K562 (cell line): ENCODE measurements around the gene ZSCAN22. TPM values are rescaled to one million over a fixed set of nuclear protein-coding genes. Genes with fewer than 3 reads are reported as not detected.

Experiments
- CBFA2T3 ChIP-seq: fragments of 450-650 bp; IDR thresholded peaks from 2 replicates; pipeline ENCODE4 v1.6.1; 2017
- DIDO1 ChIP-seq: fragments of 450-650 bp; IDR thresholded peaks from 2 replicates; pipeline ENCODE4 v1.6.1; 2016; ENCODE audit warnings: low read depth, missing biosample characterization, missing genetic modification characterization
- FOXA3 ChIP-seq, 2 experiments: fragments of 450-650 bp in 1 of 2; sonication (generic) in 1 of 2; formaldehyde crosslinking; IDR thresholded peaks in 1 of 2; conservative IDR thresholded peaks in 1 of 2; 2 replicates each; pipeline versions ENCODE4 v1.4.0 to v1.8.0; 2020 to 2022; ENCODE audit warnings: mild to moderate bottlenecking in 2 of 2, missing genetic modification reagents in 1 of 2
- LCOR ChIP-seq: sonication (generic); formaldehyde crosslinking; IDR thresholded peaks from 2 replicates; pipeline ENCODE4 v1.8.0; 2022; ENCODE audit warnings: mild to moderate bottlenecking, missing genetic modification reagents
- NR4A1 ChIP-seq, 2 experiments: fragments of 250-450 bp in 1 of 2; fragments of 450-650 bp in 1 of 2; sonication (Bioruptor Pico) in 1 of 2; IDR thresholded peaks; 2 replicates each; pipeline versions ENCODE4 v1.4.0 to v1.6.1; 2016 to 2020; ENCODE audit warnings: mild to moderate bottlenecking in 2 of 2, missing compliant biosample characterization in 1 of 2, missing genetic modification characterization in 1 of 2, moderate library complexity in 1 of 2
- SAP30 ChIP-seq: fragments of 200-600 bp; sonication (generic); IDR thresholded peaks from 2 replicates; pipeline ENCODE4 v1.6.1; 2012; ENCODE audit warnings: borderline replicate concordance, low read depth, mild to moderate bottlenecking, moderate library complexity, low read length, control low read depth, inconsistent platforms; ENCODE audit not compliant: insufficient read depth, poor library complexity, severe bottlenecking
- SMAD1 ChIP-seq: fragments of 150-350 bp; IDR thresholded peaks from 2 replicates; pipeline ENCODE4 v1.6.1; 2014; ENCODE audit warnings: low read length, low read depth; ENCODE audit not compliant: partially characterized antibody
- TEAD4 ChIP-seq, 2 experiments: sonication (generic) in 1 of 2; formaldehyde crosslinking in 1 of 2; IDR thresholded peaks; 2 replicates each; pipeline versions ENCODE4 v1.6.1 to v1.8.0; 2012 to 2022; ENCODE audit warnings: borderline replicate concordance in 1 of 2, inconsistent platforms in 1 of 2, low read length in 1 of 2, mild to moderate bottlenecking in 1 of 2, missing genetic modification reagents in 1 of 2
- ZNF133 ChIP-seq: fragments of 250-450 bp; sonication (Bioruptor Pico); IDR thresholded peaks from 2 replicates; pipeline ENCODE4 v1.4.0; 2020; ENCODE audit warnings: mild to moderate bottlenecking
- ZNF589 ChIP-seq: fragments of 200-800 bp; sonication (Bioruptor generic); IDR thresholded peaks from 2 replicates; pipeline ENCODE4 v1.6.1; 2016; ENCODE audit warnings: low read depth, missing genetic modification characterization, missing compliant biosample characterization
- polyA plus RNA-seq, 8 experiments: library from polyadenylated mRNA; depleted of rRNA in 4 of 8; stranded (reverse) in 5 of 8; unstranded in 3 of 8; fragments of >200 nt; fragmentation: Nextera tagmentation in 2 of 8; fragmentation: Illumina TruSeq in 1 of 8; extraction: Ambion mirVana in 2 of 8; extraction: Trizol in 1 of 8; gene quantifications; 2 replicates each; pipeline versions ENCODE4 v1.2.1 to v1.2.3, GENCODE V29; 2011 to 2014; ENCODE audit warnings: inconsistent platforms in 1 of 8, missing spikeins in 1 of 8
- total RNA-seq, 7 experiments: library from RNA; depleted of rRNA in 6 of 7; stranded (reverse); fragments of >200 nt in 6 of 7; fragmentation: Illumina TruSeq in 2 of 7; extraction: Trizol in 2 of 7; gene quantifications; 2 replicates each; pipeline versions ENCODE4 v1.2.1 to v1.2.3, GENCODE V29; 2011 to 2021; ENCODE audit warnings: low replicate concordance in 1 of 7
- TF ChIP-seq, protein P1 (sequence below): fragments of 250-450 bp; sonication (Bioruptor Pico); IDR thresholded peaks from 2 replicates; pipeline ENCODE4 v1.4.0; 2020; ENCODE audit warnings: mild to moderate bottlenecking, moderate library complexity, borderline replicate concordance
- TF ChIP-seq, protein P2 (sequence below): fragments of 250-450 bp; sonication (Bioruptor Pico); IDR thresholded peaks from 2 replicates; pipeline ENCODE4 v1.8.0; 2022; ENCODE audit warnings: moderate library complexity, mild to moderate bottlenecking, inconsistent platforms
- TF ChIP-seq, protein P3 (sequence below): sonication (generic); formaldehyde crosslinking; IDR thresholded peaks from 2 replicates; pipeline ENCODE4 v1.8.0; 2023; ENCODE audit warnings: missing genetic modification reagents, mild to moderate bottlenecking, borderline replicate concordance
- TF ChIP-seq, protein P4 (sequence below): sonication (generic); formaldehyde crosslinking; IDR thresholded peaks from 2 replicates; pipeline ENCODE4 v1.8.1; 2023; ENCODE audit warnings: mild to moderate bottlenecking, missing genetic modification reagents

Gene ZSCAN22
- total and polyA plus RNA-seq, 9 of the 15 experiments (the other 6 are each of a cell fraction or from before 2014, with no cell fraction given) = 0.98 to 5.3 (median 3.0) TPM

DNA sequence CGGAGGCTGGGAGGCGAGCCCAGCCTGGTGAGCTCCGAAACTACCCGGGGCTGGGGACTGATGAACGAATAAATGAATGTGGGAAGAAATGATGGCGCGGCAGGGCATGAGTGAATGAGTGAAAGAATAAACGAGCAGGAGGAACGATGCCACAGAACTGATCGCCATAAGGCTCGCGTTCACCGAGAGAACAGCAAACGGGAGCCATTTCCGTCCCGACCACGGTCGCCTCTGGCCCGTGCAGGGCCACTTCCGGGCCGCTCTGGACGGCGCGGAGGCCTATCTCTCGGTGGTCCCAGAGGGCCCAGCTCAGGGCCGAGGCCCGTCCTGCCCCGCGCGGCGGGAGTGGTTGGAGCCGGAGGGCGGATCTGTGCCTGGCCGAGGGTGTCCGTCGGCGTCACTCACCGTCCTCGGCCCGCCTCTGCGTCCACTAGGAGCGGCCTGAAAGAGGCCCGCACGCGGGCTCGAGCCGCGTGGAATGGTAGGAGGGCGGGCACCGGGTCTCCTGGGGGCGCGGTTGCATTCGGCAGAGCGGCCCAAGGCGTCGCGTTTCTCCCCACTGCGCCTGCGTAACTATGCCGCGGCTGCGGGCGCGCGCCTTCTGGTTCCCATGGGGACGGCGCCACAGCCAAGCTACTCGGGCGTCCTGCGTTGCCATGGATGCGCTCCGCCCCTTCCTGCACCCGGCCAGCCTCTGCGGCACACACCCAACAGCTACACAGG is 35.6 kb downstream of the ZSCAN22 start, which contains the start of gene ZNF497 (continued):
- TF ChIP-seq NR4A1 (CRISPR knock-in tag; IDR thresholded peaks at IDR 0.05) (no peak), NR4A1 (tag; IDR thresholded peaks at IDR 0.05) (no peak), SMAD1 (no peak), LCOR (CRISPR knock-in tag) (peak; percentile 10; the same call in 1 of the 2 replicates), CBFA2T3 (no peak), ZNF589 (no peak), TEAD4 (IDR thresholded peaks at IDR 0.05; ENCODE audit: low read length) (peak; percentile 2; the same call in 1 of the 2 replicates), TEAD4 (CRISPR knock-in tag; IDR thresholded peaks at IDR 0.05; ENCODE audit: borderline replicate concordance) (no peak), DIDO1 (tag) (peak; percentile 78; the same call in 1 of the 2 replicates), FOXA3 (CRISPR knock-in tag; conservative IDR thresholded peaks at IDR 0.05 in 1 of 2, IDR thresholded peaks at IDR 0.05 in 1 of 2) (no peak), ZNF133 (CRISPR knock-in tag) (no peak), SAP30 (peak; percentile 92)
- TF ChIP-seq, protein P1, sequence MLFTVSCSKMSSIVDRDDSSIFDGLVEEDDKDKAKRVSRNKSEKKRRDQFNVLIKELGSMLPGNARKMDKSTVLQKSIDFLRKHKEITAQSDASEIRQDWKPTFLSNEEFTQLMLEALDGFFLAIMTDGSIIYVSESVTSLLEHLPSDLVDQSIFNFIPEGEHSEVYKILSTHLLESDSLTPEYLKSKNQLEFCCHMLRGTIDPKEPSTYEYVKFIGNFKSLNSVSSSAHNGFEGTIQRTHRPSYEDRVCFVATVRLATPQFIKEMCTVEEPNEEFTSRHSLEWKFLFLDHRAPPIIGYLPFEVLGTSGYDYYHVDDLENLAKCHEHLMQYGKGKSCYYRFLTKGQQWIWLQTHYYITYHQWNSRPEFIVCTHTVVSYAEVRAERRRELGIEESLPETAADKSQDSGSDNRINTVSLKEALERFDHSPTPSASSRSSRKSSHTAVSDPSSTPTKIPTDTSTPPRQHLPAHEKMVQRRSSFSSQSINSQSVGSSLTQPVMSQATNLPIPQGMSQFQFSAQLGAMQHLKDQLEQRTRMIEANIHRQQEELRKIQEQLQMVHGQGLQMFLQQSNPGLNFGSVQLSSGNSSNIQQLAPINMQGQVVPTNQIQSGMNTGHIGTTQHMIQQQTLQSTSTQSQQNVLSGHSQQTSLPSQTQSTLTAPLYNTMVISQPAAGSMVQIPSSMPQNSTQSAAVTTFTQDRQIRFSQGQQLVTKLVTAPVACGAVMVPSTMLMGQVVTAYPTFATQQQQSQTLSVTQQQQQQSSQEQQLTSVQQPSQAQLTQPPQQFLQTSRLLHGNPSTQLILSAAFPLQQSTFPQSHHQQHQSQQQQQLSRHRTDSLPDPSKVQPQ = no peak
- TF ChIP-seq, protein P2, sequence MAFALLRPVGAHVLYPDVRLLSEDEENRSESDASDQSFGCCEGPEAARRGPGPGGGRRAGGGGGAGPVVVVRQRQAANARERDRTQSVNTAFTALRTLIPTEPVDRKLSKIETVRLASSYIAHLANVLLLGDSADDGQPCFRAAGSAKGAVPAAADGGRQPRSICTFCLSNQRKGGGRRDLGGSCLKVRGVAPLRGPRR (CRISPR knock-in tag) = no peak
- TF ChIP-seq, protein P3, sequence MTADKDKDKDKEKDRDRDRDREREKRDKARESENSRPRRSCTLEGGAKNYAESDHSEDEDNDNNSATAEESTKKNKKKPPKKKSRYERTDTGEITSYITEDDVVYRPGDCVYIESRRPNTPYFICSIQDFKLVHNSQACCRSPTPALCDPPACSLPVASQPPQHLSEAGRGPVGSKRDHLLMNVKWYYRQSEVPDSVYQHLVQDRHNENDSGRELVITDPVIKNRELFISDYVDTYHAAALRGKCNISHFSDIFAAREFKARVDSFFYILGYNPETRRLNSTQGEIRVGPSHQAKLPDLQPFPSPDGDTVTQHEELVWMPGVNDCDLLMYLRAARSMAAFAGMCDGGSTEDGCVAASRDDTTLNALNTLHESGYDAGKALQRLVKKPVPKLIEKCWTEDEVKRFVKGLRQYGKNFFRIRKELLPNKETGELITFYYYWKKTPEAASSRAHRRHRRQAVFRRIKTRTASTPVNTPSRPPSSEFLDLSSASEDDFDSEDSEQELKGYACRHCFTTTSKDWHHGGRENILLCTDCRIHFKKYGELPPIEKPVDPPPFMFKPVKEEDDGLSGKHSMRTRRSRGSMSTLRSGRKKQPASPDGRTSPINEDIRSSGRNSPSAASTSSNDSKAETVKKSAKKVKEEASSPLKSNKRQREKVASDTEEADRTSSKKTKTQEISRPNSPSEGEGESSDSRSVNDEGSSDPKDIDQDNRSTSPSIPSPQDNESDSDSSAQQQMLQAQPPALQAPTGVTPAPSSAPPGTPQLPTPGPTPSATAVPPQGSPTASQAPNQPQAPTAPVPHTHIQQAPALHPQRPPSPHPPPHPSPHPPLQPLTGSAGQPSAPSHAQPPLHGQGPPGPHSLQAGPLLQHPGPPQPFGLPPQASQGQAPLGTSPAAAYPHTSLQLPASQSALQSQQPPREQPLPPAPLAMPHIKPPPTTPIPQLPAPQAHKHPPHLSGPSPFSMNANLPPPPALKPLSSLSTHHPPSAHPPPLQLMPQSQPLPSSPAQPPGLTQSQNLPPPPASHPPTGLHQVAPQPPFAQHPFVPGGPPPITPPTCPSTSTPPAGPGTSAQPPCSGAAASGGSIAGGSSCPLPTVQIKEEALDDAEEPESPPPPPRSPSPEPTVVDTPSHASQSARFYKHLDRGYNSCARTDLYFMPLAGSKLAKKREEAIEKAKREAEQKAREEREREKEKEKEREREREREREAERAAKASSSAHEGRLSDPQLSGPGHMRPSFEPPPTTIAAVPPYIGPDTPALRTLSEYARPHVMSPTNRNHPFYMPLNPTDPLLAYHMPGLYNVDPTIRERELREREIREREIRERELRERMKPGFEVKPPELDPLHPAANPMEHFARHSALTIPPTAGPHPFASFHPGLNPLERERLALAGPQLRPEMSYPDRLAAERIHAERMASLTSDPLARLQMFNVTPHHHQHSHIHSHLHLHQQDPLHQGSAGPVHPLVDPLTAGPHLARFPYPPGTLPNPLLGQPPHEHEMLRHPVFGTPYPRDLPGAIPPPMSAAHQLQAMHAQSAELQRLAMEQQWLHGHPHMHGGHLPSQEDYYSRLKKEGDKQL (CRISPR knock-in tag) = no peak
- TF ChIP-seq, protein P4, sequence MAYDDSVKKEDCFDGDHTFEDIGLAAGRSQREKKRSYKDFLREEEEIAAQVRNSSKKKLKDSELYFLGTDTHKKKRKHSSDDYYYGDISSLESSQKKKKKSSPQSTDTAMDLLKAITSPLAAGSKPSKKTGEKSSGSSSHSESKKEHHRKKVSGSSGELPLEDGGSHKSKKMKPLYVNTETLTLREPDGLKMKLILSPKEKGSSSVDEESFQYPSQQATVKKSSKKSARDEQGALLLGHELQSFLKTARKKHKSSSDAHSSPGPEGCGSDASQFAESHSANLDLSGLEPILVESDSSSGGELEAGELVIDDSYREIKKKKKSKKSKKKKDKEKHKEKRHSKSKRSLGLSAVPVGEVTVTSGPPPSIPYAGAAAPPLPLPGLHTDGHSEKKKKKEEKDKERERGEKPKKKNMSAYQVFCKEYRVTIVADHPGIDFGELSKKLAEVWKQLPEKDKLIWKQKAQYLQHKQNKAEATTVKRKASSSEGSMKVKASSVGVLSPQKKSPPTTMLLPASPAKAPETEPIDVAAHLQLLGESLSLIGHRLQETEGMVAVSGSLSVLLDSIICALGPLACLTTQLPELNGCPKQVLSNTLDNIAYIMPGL (CRISPR knock-in tag) = no peak
